GM12865 (cell line): Measurements from ENCODE around the gene EIF2B1.

ENCODE experiments used
- DNase-seq: peaks from one replicate; pipeline ENCODE4 v3.0.0; 2010; ENCODE audit warnings: low read depth
- H3K4me3 ChIP-seq: 2 replicates; pipeline ENCODE4 v1.5.1; 2011; ENCODE audit warnings: mild to moderate bottlenecking, low read depth, low read length, control low read depth
- CTCF ChIP-seq: IDR thresholded peaks from 2 replicates; pipeline ENCODE4 v1.5.1; 2011; ENCODE audit warnings: low read length, control low read depth, low read depth, inconsistent platforms; ENCODE audit not compliant: insufficient read depth; ENCODE audit errors: missing control alignments

The EIF2B1 gene

GRCh38 chr12:123633379-123634141, at the start of gene EIF2B1, which contains the start of gene GTF2H3:
EIF2B1 (minus strand) TSS chr12:123633686; CDS start chr12:123633557, 129 bp downstream.
GTF2H3 (plus strand) TSS chr12:123633829; CDS start chr12:123633860, 31 bp downstream.
- DNase-seq: peak; percentile 98
- TF ChIP-seq CTCF: no peak
- H3K4me3 ChIP-seq: peak within 1 kb of the TSS; percentile 84

- H3K4me3 ChIP-seq: no peak overlapping the region
- peak; percentile 60 for DNase-seq
- no peak for TF ChIP-seq CTCF
Observed at GRCh38 chr12:123681605-123682004, 48.1 kb upstream of the EIF2B1 start.

- H3K4me3 ChIP-seq: no peak overlapping the region
- DNase-seq: no peak
- TF ChIP-seq CTCF: no peak
Observed at GRCh38 chr12:123678981-123679380, 45.5 kb upstream of the EIF2B1 start.

- DNase-seq: no peak
- no peak overlapping the region for H3K4me3 ChIP-seq
- TF ChIP-seq CTCF: no peak
Observed at GRCh38 chr12:123676616-123677320, 43.3 kb upstream of the EIF2B1 start.

GRCh38 chr12:123675436-123675835, 42.0 kb upstream of the EIF2B1 start:
- TF ChIP-seq CTCF: no peak
- no peak overlapping the region for H3K4me3 ChIP-seq
- no peak for DNase-seq

- no peak overlapping the region for H3K4me3 ChIP-seq
- no peak for DNase-seq
- TF ChIP-seq CTCF: no peak
Observed at GRCh38 chr12:123671876-123672275, 38.4 kb upstream of the EIF2B1 start.
